ENCODE measurements around the gene CSAD. TPM values are rescaled to one million over a fixed set of nuclear protein-coding genes. Genes with fewer than 3 reads are reported as not detected.

Gene CSAD
- total and polyA plus RNA-seq, 2 experiments from 2014 or later: 3.2 to 7.1 TPM

DNA sequence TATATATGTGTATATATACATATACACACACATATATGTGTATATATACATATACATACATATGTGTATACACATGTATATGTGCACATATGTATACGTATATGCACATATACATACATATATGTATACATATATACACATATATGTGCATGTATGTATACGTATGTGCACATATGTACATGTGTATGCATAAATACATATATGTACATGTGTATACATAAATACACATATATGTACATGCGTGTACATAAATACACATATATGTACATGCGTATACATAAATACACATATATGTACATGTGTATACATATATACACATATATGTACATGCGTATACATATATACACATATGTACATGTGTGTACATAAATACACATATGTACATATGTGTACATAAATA, 33.5 kb downstream of the CSAD start:
- Mint-ChIP-seq H3K9me3 (peaks cover 3% of the 10 kb centered on the region; the same call in 1 of the 3 replicates), H3K4me3 (no peak overlapping the region), H3K27me3 (ENCODE audit: insufficient read depth, low read depth, poor library complexity) (no peaks in the 10 kb centered on the region), H3K4me1 (peaks cover 3% of the 10 kb centered on the region; the same call in 2 of the 3 replicates), H3K36me3 (ENCODE audit: low read depth) (no peaks in the 10 kb centered on the region), H3K27ac (no peak overlapping the region)
- Histone ChIP-seq H3K79me2 (replicated peaks; ENCODE audit: insufficient read depth) (no peaks in the 10 kb centered on the region), H3K4me3 (no peak overlapping the region), H3K27me3 (ENCODE audit: insufficient read depth) (no peaks in the 10 kb centered on the region), H2AFZ (no peak overlapping the region), H3K27ac (ENCODE audit: low read depth) (no peak overlapping the region), H3K4me2 (no peak overlapping the region), H3F3A (replicated peaks; ENCODE audit: low read depth) (peaks cover 17% of the 10 kb centered on the region), H3K9me2 (ENCODE audit: insufficient read depth) (no peaks in the 10 kb centered on the region), H4K20me1 (replicated peaks; ENCODE audit: insufficient read depth) (no peaks in the 10 kb centered on the region), H3K4me1 (ENCODE audit: insufficient read depth) (0 out of 2 replicates have a peak, but pooled peaks cover 2% of the 10 kb centered on the region), H3K36me3 (ENCODE audit: insufficient read depth) (no peaks in the 10 kb centered on the region)
- ATAC-seq (no peak), DNase-seq (ENCODE audit: low spot score) (no peak)
- TF ChIP-seq ZNF114 (CRISPR knock-in tag; IDR thresholded peaks at IDR 0.05) (no peak), EZH2 (IDR thresholded peaks at IDR 0.05; ENCODE audit: low read depth, unreplicated experiment) (no peak), JUNB (IDR thresholded peaks at IDR 0.05; ENCODE audit: unreplicated experiment) (no peak), ZNF331 (CRISPR knock-in tag; IDR thresholded peaks at IDR 0.05; ENCODE audit: low read depth) (no peak), POLR2AphosphoS5 (IDR thresholded peaks at IDR 0.05; ENCODE audit: low read depth) (no peak), NANOG (IDR thresholded peaks at IDR 0.05; ENCODE audit: borderline replicate concordance) (no peak), STAT1 (IDR thresholded peaks at IDR 0.05; ENCODE audit: unreplicated experiment) (no peak), CREB1 (CRISPR knock-in tag; IDR thresholded peaks at IDR 0.05; ENCODE audit: low read depth) (no peak), EZH2phosphoT487 (IDR thresholded peaks at IDR 0.05; ENCODE audit: unreplicated experiment) (no peak)
- TF ChIP-seq, protein P1, sequence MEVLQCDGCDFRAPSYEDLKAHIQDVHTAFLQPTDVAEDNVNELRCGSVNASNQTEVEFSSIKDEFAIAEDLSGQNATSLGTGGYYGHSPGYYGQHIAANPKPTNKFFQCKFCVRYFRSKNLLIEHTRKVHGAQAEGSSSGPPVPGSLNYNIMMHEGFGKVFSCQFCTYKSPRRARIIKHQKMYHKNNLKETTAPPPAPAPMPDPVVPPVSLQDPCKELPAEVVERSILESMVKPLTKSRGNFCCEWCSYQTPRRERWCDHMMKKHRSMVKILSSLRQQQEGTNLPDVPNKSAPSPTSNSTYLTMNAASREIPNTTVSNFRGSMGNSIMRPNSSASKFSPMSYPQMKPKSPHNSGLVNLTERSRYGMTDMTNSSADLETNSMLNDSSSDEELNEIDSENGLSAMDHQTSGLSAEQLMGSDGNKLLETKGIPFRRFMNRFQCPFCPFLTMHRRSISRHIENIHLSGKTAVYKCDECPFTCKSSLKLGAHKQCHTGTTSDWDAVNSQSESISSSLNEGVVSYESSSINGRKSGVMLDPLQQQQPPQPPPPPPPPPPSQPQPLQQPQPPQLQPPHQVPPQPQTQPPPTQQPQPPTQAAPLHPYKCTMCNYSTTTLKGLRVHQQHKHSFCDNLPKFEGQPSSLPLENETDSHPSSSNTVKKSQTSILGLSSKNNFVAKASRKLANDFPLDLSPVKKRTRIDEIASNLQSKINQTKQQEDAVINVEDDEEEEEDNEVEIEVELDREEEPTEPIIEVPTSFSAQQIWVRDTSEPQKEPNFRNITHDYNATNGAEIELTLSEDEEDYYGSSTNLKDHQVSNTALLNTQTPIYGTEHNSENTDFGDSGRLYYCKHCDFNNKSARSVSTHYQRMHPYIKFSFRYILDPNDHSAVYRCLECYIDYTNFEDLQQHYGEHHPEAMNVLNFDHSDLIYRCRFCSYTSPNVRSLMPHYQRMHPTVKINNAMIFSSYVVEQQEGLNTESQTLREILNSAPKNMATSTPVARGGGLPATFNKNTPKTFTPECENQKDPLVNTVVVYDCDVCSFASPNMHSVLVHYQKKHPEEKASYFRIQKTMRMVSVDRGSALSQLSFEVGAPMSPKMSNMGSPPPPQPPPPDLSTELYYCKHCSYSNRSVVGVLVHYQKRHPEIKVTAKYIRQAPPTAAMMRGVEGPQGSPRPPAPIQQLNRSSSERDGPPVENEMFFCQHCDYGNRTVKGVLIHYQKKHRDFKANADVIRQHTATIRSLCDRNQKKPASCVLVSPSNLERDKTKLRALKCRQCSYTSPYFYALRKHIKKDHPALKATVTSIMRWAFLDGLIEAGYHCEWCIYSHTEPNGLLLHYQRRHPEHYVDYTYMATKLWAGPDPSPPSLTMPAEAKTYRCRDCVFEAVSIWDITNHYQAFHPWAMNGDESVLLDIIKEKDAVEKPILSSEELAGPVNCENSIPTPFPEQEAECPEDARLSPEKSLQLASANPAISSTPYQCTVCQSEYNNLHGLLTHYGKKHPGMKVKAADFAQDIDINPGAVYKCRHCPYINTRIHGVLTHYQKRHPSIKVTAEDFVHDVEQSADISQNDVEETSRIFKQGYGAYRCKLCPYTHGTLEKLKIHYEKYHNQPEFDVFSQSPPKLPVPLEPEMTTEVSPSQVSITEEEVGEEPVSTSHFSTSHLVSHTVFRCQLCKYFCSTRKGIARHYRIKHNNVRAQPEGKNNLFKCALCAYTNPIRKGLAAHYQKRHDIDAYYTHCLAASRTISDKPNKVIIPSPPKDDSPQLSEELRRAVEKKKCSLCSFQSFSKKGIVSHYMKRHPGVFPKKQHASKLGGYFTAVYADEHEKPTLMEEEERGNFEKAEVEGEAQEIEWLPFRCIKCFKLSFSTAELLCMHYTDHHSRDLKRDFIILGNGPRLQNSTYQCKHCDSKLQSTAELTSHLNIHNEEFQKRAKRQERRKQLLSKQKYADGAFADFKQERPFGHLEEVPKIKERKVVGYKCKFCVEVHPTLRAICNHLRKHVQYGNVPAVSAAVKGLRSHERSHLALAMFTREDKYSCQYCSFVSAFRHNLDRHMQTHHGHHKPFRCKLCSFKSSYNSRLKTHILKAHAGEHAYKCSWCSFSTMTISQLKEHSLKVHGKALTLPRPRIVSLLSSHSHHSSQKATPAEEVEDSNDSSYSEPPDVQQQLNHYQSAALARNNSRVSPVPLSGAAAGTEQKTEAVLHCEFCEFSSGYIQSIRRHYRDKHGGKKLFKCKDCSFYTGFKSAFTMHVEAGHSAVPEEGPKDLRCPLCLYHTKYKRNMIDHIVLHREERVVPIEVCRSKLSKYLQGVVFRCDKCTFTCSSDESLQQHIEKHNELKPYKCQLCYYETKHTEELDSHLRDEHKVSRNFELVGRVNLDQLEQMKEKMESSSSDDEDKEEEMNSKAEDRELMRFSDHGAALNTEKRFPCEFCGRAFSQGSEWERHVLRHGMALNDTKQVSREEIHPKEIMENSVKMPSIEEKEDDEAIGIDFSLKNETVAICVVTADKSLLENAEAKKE (CRISPR knock-in tag; IDR thresholded peaks at IDR 0.05): no peak
- TF ChIP-seq, protein P2, sequence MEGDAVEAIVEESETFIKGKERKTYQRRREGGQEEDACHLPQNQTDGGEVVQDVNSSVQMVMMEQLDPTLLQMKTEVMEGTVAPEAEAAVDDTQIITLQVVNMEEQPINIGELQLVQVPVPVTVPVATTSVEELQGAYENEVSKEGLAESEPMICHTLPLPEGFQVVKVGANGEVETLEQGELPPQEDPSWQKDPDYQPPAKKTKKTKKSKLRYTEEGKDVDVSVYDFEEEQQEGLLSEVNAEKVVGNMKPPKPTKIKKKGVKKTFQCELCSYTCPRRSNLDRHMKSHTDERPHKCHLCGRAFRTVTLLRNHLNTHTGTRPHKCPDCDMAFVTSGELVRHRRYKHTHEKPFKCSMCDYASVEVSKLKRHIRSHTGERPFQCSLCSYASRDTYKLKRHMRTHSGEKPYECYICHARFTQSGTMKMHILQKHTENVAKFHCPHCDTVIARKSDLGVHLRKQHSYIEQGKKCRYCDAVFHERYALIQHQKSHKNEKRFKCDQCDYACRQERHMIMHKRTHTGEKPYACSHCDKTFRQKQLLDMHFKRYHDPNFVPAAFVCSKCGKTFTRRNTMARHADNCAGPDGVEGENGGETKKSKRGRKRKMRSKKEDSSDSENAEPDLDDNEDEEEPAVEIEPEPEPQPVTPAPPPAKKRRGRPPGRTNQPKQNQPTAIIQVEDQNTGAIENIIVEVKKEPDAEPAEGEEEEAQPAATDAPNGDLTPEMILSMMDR (conservative IDR thresholded peaks at IDR 0.05; ENCODE audit: low read depth in 2 of 2): no peak
- TF ChIP-seq, protein P3, sequence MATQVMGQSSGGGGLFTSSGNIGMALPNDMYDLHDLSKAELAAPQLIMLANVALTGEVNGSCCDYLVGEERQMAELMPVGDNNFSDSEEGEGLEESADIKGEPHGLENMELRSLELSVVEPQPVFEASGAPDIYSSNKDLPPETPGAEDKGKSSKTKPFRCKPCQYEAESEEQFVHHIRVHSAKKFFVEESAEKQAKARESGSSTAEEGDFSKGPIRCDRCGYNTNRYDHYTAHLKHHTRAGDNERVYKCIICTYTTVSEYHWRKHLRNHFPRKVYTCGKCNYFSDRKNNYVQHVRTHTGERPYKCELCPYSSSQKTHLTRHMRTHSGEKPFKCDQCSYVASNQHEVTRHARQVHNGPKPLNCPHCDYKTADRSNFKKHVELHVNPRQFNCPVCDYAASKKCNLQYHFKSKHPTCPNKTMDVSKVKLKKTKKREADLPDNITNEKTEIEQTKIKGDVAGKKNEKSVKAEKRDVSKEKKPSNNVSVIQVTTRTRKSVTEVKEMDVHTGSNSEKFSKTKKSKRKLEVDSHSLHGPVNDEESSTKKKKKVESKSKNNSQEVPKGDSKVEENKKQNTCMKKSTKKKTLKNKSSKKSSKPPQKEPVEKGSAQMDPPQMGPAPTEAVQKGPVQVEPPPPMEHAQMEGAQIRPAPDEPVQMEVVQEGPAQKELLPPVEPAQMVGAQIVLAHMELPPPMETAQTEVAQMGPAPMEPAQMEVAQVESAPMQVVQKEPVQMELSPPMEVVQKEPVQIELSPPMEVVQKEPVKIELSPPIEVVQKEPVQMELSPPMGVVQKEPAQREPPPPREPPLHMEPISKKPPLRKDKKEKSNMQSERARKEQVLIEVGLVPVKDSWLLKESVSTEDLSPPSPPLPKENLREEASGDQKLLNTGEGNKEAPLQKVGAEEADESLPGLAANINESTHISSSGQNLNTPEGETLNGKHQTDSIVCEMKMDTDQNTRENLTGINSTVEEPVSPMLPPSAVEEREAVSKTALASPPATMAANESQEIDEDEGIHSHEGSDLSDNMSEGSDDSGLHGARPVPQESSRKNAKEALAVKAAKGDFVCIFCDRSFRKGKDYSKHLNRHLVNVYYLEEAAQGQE (IDR thresholded peaks at IDR 0.05; ENCODE audit: unreplicated experiment): no peak
- TF ChIP-seq, protein P4, sequence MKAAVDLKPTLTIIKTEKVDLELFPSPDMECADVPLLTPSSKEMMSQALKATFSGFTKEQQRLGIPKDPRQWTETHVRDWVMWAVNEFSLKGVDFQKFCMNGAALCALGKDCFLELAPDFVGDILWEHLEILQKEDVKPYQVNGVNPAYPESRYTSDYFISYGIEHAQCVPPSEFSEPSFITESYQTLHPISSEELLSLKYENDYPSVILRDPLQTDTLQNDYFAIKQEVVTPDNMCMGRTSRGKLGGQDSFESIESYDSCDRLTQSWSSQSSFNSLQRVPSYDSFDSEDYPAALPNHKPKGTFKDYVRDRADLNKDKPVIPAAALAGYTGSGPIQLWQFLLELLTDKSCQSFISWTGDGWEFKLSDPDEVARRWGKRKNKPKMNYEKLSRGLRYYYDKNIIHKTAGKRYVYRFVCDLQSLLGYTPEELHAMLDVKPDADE (IDR thresholded peaks at IDR 0.05): no peak
